GM03348 (cell line): Measurements from ENCODE around the gene LBHD2.
"Not testable (repeated sequence)": the region's sequence is repeated elsewhere in the genome, so short reads cannot be mapped to it uniquely, and the experiment has no call there.

Experiments
- DNase-seq: peaks from one replicate; pipeline ENCODE4 v3.0.0; 2012; ENCODE audit warnings: low spot score

Gene LBHD2

DNA sequence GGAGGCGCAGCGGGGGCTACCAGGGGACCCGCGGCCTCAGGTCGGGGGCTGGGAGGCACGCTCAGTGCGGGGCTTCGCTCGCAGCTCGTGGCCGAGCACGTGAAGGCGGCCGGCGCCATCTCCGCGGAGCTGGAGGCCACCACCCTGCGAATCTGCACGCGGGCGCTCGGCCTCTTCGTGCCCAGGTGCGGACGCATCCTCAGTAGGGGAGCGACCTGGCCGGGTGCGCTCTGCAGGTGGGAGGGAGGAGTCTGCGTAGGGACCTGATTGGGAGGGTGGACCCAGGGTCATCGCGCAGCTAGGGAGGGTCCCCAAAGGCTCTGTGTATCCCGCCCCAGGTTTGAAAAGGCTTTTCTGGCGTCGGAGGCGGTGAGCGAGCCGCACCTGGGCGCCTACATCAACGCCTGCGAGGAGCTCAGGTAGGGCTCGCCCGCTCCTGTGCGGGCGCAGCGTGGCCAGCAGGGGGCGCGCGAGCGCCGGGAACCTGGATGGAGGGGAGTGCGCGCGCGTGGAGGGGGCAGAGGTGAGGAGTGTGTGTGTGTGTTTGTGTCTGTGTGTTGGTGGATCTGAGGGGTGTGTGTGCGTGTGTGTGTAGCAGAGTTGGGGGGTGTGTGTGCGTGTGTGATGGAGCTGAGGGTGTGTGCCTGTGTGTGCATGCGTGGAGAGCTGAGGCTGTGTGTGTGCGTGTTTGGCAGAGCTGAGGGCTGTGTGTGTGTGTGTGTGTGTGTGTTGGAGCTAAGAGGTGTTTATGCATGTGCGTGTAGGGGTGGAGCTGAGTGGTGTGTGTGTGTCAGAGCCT, 20.8 kb downstream of the LBHD2 start:
- DNase-seq = peak; percentile 86

DNA sequence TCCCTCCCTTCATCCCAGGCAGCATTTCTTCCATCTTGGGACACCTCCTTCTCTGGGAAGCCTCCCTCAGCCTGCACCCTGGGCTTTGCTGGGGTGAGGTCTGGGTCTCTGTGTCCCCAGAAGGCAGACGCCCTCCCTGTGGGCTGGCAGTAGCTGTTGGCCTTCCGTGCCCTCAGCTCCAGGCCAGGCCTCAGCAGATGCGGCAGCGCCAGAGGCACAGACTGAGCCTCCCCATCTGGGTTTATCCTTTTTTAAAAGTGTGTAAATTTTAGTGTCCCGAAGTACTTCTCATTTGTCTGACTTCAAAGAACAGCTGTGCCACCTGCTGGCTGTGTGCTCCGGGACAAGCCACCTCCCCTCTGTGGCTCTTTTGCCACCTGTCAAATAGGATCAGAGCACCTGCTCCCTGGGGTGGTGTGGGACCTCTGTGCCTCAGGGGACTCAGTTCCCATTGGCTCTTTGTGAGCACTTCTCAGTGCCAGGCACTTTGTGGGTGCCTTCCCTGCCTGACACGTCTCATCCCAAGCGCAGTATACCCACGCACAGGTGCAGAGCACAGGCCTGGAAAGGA, 21.7 kb downstream of the LBHD2 start:
- DNase-seq = no peak

DNA sequence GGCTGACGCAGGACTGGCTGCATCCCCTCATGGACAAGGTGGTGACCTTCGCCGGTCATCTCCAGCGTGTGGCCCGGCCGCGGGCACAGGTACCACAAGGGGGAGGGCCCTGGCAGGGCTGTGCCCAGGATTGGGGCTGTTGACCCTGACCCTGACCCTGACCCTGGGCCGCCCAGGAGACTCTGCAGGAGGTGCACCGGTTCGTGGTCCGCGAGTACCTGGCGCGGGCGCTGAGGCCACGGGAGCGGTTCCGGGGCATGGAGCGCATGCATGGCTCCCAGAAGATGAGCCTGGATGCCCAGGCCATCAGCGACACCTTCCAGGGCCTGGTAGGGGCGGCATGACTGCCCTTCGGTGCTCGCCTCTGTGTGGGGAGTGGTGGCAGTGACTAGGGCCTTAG, 23.4 kb downstream of the LBHD2 start:
- no peak for DNase-seq

DNA sequence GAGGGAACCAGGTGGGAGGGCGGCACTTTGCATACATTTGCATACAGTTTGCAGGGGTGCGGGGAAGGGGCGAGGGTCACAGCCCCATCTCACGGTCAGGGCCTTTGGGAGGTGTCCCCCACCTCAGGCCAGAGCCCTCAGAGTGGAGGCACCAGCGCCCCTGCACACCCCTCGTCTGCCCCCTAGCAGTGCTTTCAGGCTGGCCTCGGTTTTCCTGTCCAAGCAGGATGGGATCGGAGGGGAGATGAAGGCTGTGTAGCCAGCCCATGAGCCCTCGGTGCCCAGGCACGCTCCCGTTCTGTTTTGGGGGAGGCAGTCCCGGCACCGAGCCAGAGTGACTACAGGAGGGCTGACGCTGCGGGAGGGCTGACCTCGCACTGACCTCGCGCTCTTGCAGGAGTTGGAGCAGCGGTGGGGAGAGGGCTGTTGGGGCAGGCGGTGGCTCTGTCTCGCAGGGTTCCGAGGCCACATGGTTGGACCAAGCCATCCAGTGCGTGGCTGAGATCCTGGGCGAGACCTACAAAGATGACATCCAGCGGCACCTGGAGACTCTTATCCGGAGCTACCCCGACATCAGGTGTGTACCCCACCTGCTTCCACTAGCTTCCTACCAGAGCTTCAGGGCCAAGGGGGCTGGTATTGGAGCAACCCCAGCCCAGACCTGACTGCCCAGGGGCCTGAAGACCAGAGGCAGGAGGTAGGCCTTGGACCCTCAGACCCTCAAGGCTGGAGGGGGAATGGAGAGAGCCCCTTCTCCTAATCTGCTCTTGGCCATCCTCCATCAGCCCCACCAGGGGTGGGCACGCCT, 24.1 kb downstream of the LBHD2 start:
- no peak for DNase-seq

DNA sequence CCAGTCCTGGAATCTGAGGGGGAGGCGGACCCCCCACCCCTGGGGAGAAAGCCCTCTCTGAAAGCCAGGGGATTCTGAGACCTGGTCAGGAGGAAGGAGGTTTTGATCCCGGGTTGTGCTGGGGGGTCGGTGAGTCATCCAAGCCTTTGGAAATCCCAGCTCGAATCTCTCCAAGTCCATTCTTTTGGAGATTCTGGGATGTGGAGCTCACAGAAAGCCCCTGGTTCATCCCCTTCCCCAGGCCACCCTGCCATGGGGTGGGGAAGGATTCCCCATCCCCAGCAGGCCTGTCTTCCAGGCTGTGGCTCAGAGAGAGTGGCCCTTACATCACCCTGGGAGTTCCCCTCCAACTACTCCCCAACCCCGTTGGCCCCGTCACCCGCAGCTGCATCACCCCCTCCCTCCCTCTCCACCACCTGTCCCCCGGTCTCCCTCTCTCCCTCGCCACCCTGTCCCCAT, 24.8 kb downstream of the LBHD2 start:
- DNase-seq = peak; percentile 47

DNA sequence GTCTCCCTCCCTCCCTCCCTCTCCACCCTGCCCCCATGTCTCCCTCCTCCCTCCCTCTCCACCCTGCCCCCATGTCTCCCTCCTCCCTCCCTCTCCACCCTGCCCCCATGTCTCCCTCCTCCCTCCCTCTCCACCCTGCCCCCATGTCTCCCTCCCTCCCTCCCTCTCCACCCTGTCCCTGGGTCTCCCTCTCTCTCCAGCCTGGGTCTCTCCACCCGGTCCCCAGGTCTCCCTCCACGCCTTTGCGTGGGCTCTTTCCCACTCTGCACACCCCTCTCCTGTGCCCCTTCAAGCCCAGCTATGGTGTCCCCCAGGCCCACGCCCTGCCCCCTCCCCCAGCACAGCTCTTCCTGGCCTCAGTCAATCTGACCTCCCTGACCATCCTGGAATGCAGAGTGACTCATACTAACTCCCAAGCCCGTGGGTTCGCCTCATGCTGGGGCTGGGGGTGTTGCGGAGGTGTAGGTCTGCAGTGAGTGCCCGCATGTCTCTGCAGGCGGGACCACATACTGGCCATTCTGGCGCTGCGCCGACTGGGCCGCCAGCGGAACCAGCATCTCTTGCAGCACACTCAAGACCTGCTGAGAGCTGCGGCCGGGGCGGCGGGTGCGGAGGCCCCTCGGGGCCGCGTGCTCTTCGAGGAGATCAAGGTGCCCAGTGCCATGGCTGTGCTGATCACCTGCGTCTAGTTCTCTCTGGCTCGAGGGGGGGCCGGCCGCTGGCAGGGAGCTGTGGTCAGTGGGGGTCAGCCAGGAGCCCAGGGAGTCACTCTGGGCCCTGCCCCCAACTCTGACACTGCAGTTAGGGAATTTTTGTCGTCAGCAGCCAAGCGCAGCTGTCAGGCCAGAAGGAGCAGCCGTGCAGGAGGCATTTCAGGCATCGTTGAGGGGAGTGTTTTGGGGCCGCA, 25.8 kb downstream of the LBHD2 start:
- DNase-seq = peak; percentile 41

DNA sequence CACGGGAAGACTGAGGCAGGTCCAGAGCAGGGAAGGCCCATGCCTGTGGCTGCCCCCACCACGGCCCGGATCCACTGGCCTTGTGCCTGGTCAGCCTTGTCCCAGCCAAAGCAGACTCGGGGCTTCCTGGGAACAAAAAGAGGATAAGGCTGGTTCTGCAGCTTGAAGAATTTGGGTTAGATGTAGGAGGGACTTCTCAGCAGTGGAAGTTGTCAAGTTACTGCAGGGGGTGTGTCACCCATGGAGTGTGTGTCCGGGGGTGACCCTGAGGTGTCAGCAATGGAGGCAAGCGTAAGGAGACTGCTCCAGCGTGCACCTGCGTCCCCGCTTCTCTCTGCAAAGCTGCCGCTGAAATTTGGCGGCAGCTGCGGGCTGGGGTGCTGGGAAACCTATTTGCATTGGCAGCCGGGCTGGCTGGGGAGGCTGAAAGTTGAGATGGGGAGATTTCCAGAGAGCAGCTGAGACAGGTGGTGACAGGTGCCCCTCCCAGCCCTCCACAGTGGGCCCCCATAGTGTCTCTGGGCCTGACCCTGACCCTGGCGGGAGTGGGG, 26.7 kb downstream of the LBHD2 start:
- DNase-seq = peak; percentile 29

DNA sequence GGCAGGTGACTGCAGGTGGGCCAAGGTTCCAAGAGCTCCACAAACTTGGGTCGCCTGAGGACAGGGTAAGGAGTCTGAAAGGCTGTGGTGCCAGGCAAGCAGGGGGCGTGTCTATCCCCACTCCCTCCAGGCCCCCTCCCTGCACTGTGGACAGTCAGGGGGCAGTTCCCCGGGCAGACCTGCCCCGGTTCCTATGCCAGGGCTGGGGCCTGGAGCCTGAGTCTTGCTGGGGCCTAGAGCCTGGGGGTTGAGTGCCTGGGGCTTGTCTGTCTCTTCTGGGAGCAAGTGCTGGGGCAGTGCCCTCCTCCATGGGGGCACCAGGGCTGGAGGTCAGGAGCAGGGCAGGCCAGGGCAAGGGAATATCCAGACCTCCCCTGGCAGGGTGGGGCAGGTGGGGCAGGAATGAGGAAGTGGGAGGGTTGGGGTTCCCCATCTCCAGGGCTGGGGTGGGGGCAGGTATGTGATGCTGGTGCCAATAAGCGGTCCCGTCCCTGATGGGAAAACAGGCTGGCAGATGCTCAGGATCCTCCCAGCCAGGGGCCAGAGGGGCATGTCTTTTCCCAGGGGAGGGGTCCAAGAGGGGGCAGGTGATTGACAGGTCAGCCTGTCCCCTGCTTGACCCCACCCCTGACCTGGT, 27.3 kb downstream of the LBHD2 start:
- DNase-seq = no peak

DNA sequence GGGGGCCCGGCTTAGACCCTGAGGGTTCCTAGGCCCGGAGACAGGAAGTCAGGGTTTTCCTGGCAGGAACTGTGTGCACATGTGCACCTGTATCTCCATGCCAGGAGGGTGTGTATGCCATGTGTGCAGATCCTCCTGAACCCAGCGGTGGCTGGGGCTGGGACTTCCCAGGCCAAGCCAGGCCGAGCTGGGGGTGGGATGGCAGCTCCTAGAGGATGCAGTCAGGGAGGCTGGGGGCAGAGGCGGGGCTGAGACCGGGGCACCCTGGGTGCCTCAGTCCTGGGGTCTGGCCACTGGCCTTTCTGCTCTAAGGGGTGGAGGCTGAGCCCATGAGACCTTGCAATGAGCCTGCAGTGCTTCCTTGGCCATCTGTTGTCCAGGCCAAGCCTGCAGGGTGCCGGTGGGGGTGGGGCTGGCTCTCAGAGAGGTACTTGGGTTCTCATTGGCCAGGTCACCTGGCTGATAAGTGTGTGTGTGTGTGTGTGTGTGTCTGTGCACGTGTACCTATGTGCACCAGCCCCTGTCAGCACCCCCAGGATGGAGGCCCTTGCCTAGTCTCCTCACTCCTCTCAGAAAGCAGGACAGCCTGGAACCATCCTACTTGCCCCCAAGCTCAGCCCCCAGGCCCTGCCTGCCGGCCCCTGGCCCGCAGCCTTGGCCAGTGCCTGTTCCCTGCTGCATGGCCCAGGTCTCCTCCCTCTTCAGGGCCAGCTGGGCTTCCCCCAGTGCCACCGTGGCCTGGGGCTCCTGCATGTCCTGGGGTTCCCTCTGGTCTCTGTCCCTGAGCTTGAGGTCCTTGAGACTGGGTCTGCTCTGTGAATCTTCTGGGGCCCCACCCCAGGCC, 28.6 kb downstream of the LBHD2 start:
- DNase-seq = no peak

DNA sequence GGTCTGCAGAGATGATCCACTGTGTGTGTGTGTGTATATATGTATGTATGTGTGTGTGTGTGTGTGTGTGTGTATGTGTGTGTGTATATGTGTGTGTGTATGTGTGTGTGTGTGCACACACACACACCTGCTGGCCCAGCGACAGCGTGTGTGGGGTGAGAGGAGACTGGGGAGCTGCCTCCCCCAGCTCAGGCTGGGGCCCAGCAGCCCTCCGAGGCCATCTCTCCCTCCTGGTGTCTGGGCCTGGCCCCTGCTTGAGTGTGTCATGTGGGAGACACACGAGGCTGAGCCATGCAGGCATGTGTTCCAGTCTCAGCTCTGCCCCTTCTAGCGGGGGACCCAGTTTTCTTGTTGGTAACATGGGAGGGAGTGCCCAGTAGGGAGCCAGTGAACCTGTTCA, 29.3 kb downstream of the LBHD2 start:
- DNase-seq = no peak

DNA sequence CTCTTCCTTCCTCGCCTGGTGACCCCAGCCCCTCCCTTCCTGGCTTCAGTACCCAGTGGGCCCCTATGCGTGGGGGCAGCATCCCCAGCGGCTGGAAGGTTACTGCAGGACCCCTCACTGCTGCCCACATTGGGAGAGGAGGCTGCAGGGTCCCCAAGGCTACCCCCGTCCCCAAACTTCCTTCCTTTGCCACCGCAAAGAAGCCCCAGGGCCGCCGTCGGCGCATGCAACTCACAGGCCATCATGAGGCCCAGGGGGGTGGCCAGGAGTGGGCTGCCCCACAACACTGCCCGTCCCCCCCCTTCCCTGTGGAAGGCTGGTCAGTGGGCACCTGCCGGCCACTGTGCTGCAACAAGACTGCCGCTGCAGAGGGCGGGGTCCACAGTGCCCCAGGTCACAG, 29.8 kb downstream of the LBHD2 start:
- DNase-seq = no peak

DNA sequence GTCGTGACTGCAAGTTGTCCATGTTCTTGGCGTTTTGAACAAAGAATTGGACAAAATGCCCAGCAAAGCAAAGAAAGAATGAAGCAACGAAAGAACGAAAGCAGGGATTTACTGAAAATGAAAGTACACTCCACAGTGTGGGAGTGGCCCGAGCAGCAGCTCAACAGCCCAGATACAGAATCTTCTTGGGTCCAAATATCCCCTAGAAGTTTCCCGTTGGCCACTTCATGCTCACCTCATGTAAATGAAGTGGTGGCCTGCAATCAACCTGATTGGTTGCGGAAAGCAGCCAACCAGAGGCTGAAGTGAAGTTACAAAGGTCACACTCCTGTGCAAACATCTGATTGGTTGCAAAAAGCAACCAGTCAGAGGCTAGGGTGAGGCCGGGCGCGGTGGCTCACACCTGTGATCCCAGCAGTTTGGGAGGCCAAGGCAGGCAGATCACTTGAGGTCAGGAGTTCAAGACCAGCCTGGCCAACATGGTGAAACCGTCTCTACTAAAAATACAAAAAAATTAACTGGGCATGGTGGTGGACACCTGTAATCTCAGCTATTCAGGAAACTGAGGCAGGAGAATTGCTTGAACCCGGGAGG, 31.2 kb downstream of the LBHD2 start:
- not testable (repeated sequence) for DNase-seq

DNA sequence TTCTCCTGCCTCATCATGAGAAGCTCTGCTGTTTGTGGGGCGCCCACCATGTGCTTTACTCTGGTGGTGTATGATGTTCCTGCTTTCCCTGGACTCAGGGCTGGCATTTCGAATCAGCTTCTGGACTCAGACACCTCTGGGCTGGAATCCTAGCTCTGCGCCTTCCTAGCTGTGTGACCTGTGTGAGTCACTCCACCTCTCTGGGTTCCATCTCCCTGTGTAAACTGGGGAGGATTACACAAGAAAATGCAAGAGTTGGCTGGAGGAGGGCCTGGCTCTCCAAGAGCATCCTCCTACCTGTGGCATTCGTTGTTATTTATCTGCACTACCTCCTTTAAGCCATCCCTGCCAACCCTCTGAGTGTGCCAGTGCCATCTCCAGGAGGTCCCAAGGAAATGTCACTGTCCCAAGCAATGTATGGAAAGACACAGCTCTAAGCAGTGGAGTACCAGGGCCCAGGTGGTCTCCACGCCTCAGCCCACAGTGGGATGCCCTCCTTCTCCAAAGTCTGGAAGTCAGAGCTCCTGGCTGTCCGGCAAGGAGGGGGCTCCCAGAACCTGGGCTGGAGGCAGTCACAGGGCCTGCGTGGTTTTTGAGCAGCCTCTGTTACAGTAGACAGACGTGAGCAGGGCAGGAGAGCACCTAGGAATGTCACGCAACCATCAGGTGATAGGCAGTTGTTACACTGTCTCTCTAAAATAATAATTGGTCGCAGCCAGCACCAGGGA, 32.0 kb downstream of the LBHD2 start:
- DNase-seq = no peak

DNA sequence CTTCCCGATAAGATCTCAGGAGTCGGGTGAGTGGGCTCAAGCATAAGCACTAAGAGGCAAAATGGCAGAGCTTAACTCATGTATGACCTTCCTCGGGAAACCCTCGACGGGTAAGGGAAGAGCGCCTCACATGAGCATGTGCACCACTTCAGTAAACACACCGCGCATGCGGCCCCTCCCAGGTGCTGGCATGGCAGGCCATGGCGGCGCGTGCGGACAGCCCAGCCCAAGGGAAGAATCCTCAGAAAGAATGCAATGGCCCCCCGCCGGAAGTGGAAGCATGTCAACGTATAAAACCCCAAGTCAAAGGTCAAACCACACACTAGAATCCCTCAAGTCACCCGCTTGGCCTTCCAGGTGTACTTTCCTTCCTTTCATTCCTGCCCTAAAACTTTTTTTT, 32.6 kb downstream of the LBHD2 start:
- DNase-seq = no peak

DNA sequence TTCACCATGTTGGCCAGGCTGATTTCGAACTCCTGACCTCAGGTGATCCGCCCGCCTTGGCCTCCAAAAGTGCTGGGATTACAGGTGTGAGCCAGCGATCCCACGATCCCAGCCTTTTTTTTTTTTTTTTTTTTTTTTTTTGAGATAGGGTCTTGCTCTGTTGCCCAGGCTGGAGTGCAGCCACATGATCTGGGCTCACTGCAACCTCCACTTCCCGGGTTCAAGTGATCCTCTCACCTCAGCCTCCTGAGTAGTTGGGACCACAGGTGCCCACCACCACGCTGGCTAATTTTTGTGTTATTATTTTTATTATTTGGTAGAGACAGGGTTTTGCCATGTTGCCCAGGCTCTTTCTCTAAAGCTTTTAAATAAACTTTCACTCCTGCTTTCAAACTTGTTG, 33.5 kb downstream of the LBHD2 start:
- not testable (repeated sequence) for DNase-seq

DNA sequence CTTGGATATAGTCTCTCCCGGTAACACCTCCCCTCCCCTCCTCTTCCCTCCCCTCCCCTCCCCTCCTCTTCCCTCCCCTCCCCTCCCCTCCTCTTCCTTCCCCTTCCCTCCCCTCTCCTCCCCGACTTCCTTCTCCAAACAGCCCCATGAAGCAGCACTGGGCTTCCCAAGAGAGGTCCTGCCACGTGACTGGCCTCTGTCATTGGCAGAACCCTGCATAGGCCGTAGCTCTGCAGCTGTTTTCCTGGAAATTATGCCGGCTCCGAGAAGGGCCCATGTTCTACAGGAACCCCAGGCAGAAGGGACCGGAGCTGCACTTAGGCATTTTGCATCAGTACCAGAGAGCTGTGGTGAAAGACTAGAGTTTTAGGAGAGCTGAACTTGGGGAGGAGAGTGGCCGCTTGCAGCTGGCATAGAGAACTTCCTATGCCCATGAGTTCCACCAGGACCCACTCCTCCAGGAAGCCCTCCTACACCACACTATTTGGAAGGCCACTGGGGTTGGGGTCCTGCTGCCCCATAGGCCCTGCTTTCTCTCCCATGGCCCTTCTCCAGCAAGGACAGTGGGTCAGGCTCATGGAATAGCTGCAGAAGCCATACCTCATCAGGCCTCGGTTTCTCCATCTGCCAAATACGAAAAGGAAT, 34.1 kb downstream of the LBHD2 start:
- DNase-seq = peak; percentile 58

DNA sequence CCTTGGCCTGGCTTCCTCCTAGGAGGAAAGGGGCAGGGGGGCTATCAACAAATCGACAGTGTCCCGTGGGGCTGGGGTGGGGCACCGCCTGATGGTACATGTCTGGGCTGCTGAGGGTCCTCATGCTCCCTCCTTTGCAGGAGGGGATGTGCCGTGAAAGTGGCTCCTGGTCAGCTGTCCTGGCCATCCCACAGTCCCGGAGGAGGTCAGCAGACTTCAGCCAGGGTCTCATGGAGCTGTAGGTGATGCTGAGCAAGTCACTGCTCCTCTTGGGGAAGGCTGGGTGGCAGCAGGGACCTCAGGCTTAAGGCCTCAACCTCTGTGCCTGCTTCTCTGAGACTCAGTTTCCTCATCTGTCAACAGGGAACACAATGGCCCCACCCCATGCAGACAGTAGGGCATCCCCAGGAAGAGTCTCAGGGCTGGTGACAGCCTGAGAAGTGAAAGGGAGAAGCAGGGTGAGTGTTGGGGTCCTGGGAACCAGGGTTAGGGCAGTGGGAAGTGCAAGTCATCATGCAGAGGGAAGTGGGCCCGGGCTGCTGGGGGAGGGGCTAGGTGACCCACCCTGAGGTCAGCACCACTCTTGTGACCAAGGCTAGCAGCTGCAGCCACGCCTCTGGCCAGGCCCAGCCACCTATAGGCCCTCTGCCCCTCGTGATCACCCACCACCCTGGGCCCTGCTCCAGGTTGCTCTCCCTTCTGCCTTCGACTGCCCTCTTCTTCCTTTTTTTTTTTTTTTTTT, 34.8 kb downstream of the LBHD2 start:
- no peak for DNase-seq

DNA sequence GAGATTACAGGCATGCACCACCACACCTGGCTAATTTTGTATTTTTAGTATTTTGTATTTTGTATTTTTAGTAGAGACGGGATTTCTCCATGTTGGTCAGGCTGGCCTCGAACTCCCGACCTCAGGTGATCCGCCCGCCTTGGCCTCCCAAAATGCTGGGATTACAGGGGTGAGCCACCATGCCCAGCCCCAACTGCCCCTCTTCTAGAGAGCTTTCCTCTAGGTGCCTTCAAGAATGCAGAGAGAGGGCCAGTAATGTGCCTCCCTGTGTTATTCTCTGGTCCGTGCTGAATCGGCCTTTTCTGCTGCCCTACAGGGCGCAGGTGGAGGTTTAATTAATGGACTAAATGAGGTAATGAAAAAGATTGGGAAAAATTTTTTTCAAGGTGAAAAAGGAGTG, 35.5 kb downstream of the LBHD2 start:
- DNase-seq = not testable (repeated sequence)
